ENCODE measurements around the gene SIAH2. TPM values are rescaled to one million over a fixed set of nuclear protein-coding genes. Genes with fewer than 3 reads are reported as not detected.
A peak's percentile ranks its signal among the peaks of the same experiment; 100 is the strongest.

Gene SIAH2
- total and polyA plus RNA-seq, 9 donors: 15.9 to 22.1 (median 19.8) TPM

- peak; percentile 67 for DNase-seq
- 5% methylated on average over 21 of the region's 27 CpGs for WGBS (ENCODE audit: insufficient coverage)
Observed at GRCh38 chr3:150763841-150764483, 993 bp upstream of the SIAH2 start.

GRCh38 chr3:150762662-150763121 lies 277 bp downstream of the SIAH2 start:
- no peaks in the 10 kb centered on the region for H3K9me3 ChIP-seq (replicated peaks; ENCODE audit: control insufficient read depth, low read depth, low read length)
- no peak for DNase-seq
- H3K4me3 ChIP-seq (ENCODE audit: low read length): peak overlapping the region; percentile 79
- WGBS (ENCODE audit: insufficient coverage): under 1% methylated on average over 76 of the region's 76 CpGs
- peaks cover 4% of the 10 kb centered on the region for H3K36me3 ChIP-seq (ENCODE audit: control insufficient read depth, insufficient read depth, low read length)
- peaks cover 13% of the 10 kb centered on the region for H3K4me1 ChIP-seq (ENCODE audit: control insufficient read depth, insufficient read depth, low read length)
- H3K27ac ChIP-seq (ENCODE audit: low read length): peak overlapping the region; percentile 93
- H3K27me3 ChIP-seq (ENCODE audit: control insufficient read depth, insufficient read depth, low read length): no peaks in the 10 kb centered on the region

More at GRCh38 chr3:150763841-150764483, 993 bp upstream of the SIAH2 start:
- Histone ChIP-seq H3K4me1 (ENCODE audit: control insufficient read depth, insufficient read depth, low read length) (peaks cover 15% of the 10 kb centered on the region), H3K27me3 (ENCODE audit: control insufficient read depth, insufficient read depth, low read length) (no peaks in the 10 kb centered on the region), H3K36me3 (ENCODE audit: control insufficient read depth, insufficient read depth, low read length) (peaks cover 4% of the 10 kb centered on the region), H3K4me3 (ENCODE audit: low read length) (peak overlapping the region; percentile 79), H3K9me3 (replicated peaks; ENCODE audit: control insufficient read depth, low read depth, low read length) (no peaks in the 10 kb centered on the region), H3K27ac (ENCODE audit: low read length) (peak overlapping the region; percentile 95)

GRCh38 chr3:150761831-150762661 lies 923 bp downstream of the SIAH2 start:
- peak overlapping the region; percentile 93 for H3K27ac ChIP-seq (ENCODE audit: low read length)
- WGBS (ENCODE audit: insufficient coverage): 0% methylated on average over 34 of the region's 48 CpGs
- H3K27me3 ChIP-seq (ENCODE audit: control insufficient read depth, insufficient read depth, low read length): no peaks in the 10 kb centered on the region
- no peaks in the 10 kb centered on the region for H3K9me3 ChIP-seq (replicated peaks; ENCODE audit: control insufficient read depth, low read depth, low read length)
- peaks cover 4% of the 10 kb centered on the region for H3K36me3 ChIP-seq (ENCODE audit: control insufficient read depth, insufficient read depth, low read length)
- DNase-seq: peak; percentile 88
- H3K4me3 ChIP-seq (ENCODE audit: low read length): peak overlapping the region; percentile 79
- peaks cover 13% of the 10 kb centered on the region for H3K4me1 ChIP-seq (ENCODE audit: control insufficient read depth, insufficient read depth, low read length)

GRCh38 chr3:150760431-150761200 lies 2.4 kb downstream of the SIAH2 start:
- H3K36me3 ChIP-seq (ENCODE audit: control insufficient read depth, insufficient read depth, low read length): peaks cover 8% of the 10 kb centered on the region
- peak; percentile 37 for DNase-seq
- no peaks in the 10 kb centered on the region for H3K27me3 ChIP-seq (ENCODE audit: control insufficient read depth, insufficient read depth, low read length)
- peak overlapping the region; percentile 93 for H3K27ac ChIP-seq (ENCODE audit: low read length)
- WGBS (ENCODE audit: insufficient coverage): no CpG with 5 or more reads among the region's 6 CpGs
- H3K4me1 ChIP-seq (ENCODE audit: control insufficient read depth, insufficient read depth, low read length): peaks cover 13% of the 10 kb centered on the region
- no peaks in the 10 kb centered on the region for H3K9me3 ChIP-seq (replicated peaks; ENCODE audit: control insufficient read depth, low read depth, low read length)
- peak overlapping the region; percentile 79 for H3K4me3 ChIP-seq (ENCODE audit: low read length)

GRCh38 chr3:150759947-150760346 lies 3.0 kb downstream of the SIAH2 start:
- peaks cover 13% of the 10 kb centered on the region for H3K4me1 ChIP-seq (ENCODE audit: control insufficient read depth, insufficient read depth, low read length)
- no peak for DNase-seq
- peaks cover 8% of the 10 kb centered on the region for H3K36me3 ChIP-seq (ENCODE audit: control insufficient read depth, insufficient read depth, low read length)
- no peaks in the 10 kb centered on the region for H3K9me3 ChIP-seq (replicated peaks; ENCODE audit: control insufficient read depth, low read depth, low read length)
- no peaks in the 10 kb centered on the region for H3K27me3 ChIP-seq (ENCODE audit: control insufficient read depth, insufficient read depth, low read length)
- H3K4me3 ChIP-seq (ENCODE audit: low read length): no peak overlapping the region
- H3K27ac ChIP-seq (ENCODE audit: low read length): peak overlapping the region; percentile 9
- no CpG with 5 or more reads among the region's 2 CpGs for WGBS (ENCODE audit: insufficient coverage)

GRCh38 chr3:150759319-150759718 lies 3.6 kb downstream of the SIAH2 start:
- H3K27ac ChIP-seq (ENCODE audit: low read length): no peak overlapping the region
- no peak overlapping the region for H3K4me3 ChIP-seq (ENCODE audit: low read length)
- WGBS (ENCODE audit: insufficient coverage): 17% methylated on average over 1 of the region's 3 CpGs
- DNase-seq: no peak
- no peaks in the 10 kb centered on the region for H3K9me3 ChIP-seq (replicated peaks; ENCODE audit: control insufficient read depth, low read depth, low read length)
- peaks cover 8% of the 10 kb centered on the region for H3K36me3 ChIP-seq (ENCODE audit: control insufficient read depth, insufficient read depth, low read length)
- peaks cover 11% of the 10 kb centered on the region for H3K4me1 ChIP-seq (ENCODE audit: control insufficient read depth, insufficient read depth, low read length)
- H3K27me3 ChIP-seq (ENCODE audit: control insufficient read depth, insufficient read depth, low read length): no peaks in the 10 kb centered on the region

GRCh38 chr3:150757768-150758167 lies 5.2 kb downstream of the SIAH2 start:
- DNase-seq: no peak
- Histone ChIP-seq H3K36me3 (ENCODE audit: control insufficient read depth, insufficient read depth, low read length) (peaks cover 11% of the 10 kb centered on the region), H3K27me3 (ENCODE audit: control insufficient read depth, insufficient read depth, low read length) (no peaks in the 10 kb centered on the region), H3K4me1 (ENCODE audit: control insufficient read depth, insufficient read depth, low read length) (peaks cover 11% of the 10 kb centered on the region), H3K27ac (ENCODE audit: low read length) (no peak overlapping the region), H3K4me3 (ENCODE audit: low read length) (no peak overlapping the region), H3K9me3 (replicated peaks; ENCODE audit: control insufficient read depth, low read depth, low read length) (no peaks in the 10 kb centered on the region)

GRCh38 chr3:150757364-150757763 lies 5.6 kb downstream of the SIAH2 start:
- no peaks in the 10 kb centered on the region for H3K9me3 ChIP-seq (replicated peaks; ENCODE audit: control insufficient read depth, low read depth, low read length)
- WGBS (ENCODE audit: insufficient coverage): no CpG with 5 or more reads among the region's 5 CpGs
- peaks cover 11% of the 10 kb centered on the region for H3K36me3 ChIP-seq (ENCODE audit: control insufficient read depth, insufficient read depth, low read length)
- no peaks in the 10 kb centered on the region for H3K27me3 ChIP-seq (ENCODE audit: control insufficient read depth, insufficient read depth, low read length)
- H3K27ac ChIP-seq (ENCODE audit: low read length): no peak overlapping the region
- peaks cover 11% of the 10 kb centered on the region for H3K4me1 ChIP-seq (ENCODE audit: control insufficient read depth, insufficient read depth, low read length)
- no peak for DNase-seq
- no peak overlapping the region for H3K4me3 ChIP-seq (ENCODE audit: low read length)

GRCh38 chr3:150756491-150757059 lies 6.4 kb downstream of the SIAH2 start:
- WGBS (ENCODE audit: insufficient coverage): no CpG with 5 or more reads among the region's 4 CpGs
- Histone ChIP-seq H3K27me3 (ENCODE audit: control insufficient read depth, insufficient read depth, low read length) (no peaks in the 10 kb centered on the region), H3K4me1 (ENCODE audit: control insufficient read depth, insufficient read depth, low read length) (peaks cover 13% of the 10 kb centered on the region), H3K4me3 (ENCODE audit: low read length) (no peak overlapping the region), H3K27ac (ENCODE audit: low read length) (no peak overlapping the region), H3K9me3 (replicated peaks; ENCODE audit: control insufficient read depth, low read depth, low read length) (no peaks in the 10 kb centered on the region), H3K36me3 (ENCODE audit: control insufficient read depth, insufficient read depth, low read length) (peaks cover 11% of the 10 kb centered on the region)
- DNase-seq: no peak
